ENCODE data around the gene RTN4RL1.

The RTN4RL1 gene

GRCh38 chr17:1943436-1943831 is 81.7 kb downstream of the RTN4RL1 start:
- no peak for FAIRE-seq

GRCh38 chr17:1942666-1943435 is 82.3 kb downstream of the RTN4RL1 start:
- FAIRE-seq = no peak

GRCh38 chr17:1942066-1942365 is 83.1 kb downstream of the RTN4RL1 start:
- FAIRE-seq = no peak

GRCh38 chr17:1941272-1942065 is 83.7 kb downstream of the RTN4RL1 start:
- no peak for FAIRE-seq

DNA sequence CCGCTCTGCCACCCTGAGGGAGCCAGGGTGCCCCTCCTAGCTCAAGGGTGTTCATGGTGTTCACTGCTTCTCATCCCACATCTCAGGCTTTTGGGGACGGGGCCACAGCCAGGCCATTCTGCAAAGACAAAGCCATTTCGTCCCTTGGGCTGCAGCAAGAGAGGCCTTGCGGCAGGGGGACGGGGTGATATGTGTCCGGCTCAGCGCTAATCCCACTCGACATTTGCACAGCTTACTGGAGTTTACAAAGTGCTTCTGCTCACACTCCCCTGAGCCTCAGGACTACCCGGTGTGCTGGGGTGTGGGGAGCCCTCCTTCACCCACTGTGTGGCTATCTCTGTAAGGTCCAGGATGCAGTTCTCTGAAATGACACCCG is 84.3 kb downstream of the RTN4RL1 start:
- no peak for FAIRE-seq

DNA sequence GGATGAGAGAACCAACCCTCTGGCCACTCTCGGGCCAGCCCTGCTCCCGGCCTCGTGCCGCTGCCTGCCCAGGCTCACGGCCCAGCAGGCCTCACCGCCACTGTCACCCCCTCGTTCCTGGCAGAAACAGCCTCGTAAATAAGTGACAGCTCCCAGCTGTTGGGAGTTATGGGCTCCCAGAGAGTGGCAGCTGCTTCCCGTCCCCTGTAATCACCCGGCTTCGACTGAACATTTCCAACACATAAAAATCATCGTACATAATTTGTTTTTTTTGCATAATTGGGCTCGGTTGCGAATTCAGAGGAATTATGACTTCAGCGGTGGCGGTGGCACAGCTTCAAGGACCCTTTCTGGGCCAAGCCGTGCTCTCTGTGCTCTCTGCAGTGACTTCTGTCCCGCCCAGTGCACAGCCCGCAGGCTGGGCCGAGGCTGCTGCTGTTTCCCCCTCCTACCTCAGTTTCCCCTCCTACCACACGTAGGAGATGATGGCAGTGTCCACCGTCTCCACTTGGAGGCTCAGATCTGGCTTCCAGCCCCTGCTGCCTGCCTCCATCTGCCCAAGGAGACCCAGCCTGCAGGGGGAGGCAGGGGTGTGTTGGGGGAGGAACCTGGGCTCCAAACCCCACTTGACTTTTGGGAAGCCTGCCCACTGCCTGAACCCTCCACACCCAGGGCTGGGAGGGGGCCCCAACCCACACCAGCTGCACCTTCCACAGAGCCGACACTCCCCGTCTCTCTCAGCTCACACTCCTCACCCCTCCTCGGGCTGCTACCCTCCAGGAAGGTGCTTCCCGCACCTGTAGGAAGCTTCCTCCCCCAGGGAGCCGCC is 84.9 kb downstream of the RTN4RL1 start:
- FAIRE-seq = no peak

GRCh38 chr17:1937461-1937860 is 87.7 kb downstream of the RTN4RL1 start:
- no peak for FAIRE-seq

GRCh38 chr17:1936766-1937165 is 88.4 kb downstream of the RTN4RL1 start:
- FAIRE-seq = no peak

GRCh38 chr17:1934901-1935300 is 90.2 kb downstream of the RTN4RL1 start:
- no peak for FAIRE-seq

DNA sequence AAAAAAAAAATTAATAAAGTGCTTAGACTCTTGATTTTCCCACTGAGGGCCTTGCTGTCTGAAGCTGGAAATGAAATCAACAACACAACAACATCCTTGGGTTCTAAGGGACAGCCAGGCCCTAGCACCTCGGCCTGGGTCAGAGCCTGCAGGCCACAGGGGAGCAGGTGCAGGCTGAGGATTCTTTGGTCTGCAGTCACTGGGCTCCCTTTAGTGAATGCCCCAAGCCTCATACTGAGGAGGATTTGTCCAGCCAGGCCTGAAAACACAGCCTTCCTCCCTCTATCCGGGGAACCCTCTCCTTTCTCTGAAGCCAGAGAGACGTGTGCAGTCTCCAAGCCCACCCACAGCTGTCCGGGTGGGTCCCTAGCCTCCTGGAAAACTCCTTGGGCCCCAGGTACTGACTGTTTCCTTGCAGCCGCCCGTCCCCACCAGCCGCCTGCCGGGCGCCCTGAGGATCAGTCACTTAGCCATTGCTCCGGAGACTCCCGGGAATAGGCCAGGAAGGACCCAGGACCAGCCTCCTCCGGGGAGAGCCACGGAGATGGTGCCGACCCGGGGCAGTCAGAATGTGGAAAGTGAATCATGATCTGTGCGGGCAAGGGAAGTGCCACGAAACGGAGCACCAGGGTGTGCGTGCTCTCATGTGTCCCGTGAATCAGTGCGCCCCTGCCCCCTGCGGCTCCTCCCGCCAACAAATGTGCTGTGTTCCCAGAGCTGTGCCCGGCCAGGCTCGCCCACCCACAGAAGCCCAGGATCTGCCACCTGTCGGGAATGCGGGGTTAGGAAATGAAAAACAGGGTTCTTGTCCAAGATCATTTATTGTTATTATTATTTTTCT is 91.0 kb downstream of the RTN4RL1 start:
- FAIRE-seq = no peak

- no peak for FAIRE-seq
Observed at GRCh38 chr17:1931844-1932579, 93.1 kb downstream of the RTN4RL1 start.

GRCh38 chr17:1930337-1930645 is 94.8 kb downstream of the RTN4RL1 start:
- FAIRE-seq = no peak

DNA sequence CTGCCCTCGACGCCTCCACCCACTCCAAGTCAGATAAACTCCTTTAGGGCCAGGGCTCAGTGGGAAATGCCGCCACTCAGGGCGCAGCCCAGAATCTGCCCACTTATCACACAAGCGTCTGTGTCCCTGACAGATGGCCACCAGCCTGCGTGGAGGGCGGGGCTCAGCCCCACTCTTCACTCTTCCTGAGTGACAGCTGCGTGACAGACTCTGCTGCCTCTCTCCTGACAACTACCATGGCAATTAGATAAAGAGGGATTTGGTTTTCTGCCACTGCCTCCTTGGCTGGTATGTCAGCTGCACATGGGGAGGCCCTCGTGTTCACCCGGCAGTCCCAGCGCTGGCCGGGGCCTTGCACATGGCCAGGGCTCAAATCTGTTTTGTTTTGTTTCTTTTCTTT is 96.2 kb downstream of the RTN4RL1 start:
- FAIRE-seq = no peak

DNA sequence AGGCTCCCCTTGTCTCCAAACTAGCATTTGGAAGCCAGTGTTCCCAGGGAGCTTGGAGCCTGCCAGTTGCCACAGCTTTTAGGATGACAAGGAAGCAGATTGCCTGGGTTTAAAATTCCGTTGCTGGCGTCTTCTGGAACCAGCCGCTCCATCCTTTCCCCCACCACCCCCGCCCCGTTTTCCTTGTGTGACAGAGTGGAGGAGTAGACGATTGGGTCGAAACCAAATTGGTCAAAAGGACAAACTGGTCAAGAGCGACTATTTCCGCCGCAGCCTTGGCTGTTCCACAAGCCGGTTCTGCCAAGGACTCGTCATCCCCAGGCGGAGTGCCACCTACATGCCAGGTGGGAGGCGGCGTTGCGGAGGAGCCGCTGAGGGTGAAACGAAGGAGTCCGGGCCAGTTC is 104.2 kb downstream of the RTN4RL1 start:
- FAIRE-seq = no peak

GRCh38 chr17:1919201-1919600 is 105.9 kb downstream of the RTN4RL1 start:
- FAIRE-seq = no peak

- no peak for FAIRE-seq
Observed at GRCh38 chr17:1918346-1919162, 106.6 kb downstream of the RTN4RL1 start.

GRCh38 chr17:1916963-1917715 is 108.0 kb downstream of the RTN4RL1 start:
- FAIRE-seq = no peak

GRCh38 chr17:1916316-1916715 is 108.8 kb downstream of the RTN4RL1 start:
- FAIRE-seq = no peak

- FAIRE-seq = no peak
Observed at GRCh38 chr17:1915889-1916288, 109.2 kb downstream of the RTN4RL1 start.

- no peak for FAIRE-seq
Observed at GRCh38 chr17:1914661-1915083, 110.5 kb downstream of the RTN4RL1 start.

Measured in TTC549 (cell line).